ENCODE data around the gene CAMK1D.

- TF ChIP-seq, protein P1, sequence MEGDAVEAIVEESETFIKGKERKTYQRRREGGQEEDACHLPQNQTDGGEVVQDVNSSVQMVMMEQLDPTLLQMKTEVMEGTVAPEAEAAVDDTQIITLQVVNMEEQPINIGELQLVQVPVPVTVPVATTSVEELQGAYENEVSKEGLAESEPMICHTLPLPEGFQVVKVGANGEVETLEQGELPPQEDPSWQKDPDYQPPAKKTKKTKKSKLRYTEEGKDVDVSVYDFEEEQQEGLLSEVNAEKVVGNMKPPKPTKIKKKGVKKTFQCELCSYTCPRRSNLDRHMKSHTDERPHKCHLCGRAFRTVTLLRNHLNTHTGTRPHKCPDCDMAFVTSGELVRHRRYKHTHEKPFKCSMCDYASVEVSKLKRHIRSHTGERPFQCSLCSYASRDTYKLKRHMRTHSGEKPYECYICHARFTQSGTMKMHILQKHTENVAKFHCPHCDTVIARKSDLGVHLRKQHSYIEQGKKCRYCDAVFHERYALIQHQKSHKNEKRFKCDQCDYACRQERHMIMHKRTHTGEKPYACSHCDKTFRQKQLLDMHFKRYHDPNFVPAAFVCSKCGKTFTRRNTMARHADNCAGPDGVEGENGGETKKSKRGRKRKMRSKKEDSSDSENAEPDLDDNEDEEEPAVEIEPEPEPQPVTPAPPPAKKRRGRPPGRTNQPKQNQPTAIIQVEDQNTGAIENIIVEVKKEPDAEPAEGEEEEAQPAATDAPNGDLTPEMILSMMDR (IDR thresholded peaks at IDR 0.05; ENCODE audit: low read length), result no peak
- no peak for TF ChIP-seq EZH2 (IDR thresholded peaks at IDR 0.05; ENCODE audit: borderline replicate concordance, low read length)
Measured at GRCh38 chr10:12579954-12580858, 230.9 kb downstream of the CAMK1D start.
